HCT116 (cell line): ENCODE measurements around the gene CIITA. TPM values are rescaled to one million over a fixed set of nuclear protein-coding genes. Genes with fewer than 3 reads are reported as not detected.

Experiments
- ATAC-seq: fragments of 200-7000 bp; cut with Tn5 transposase; 2 replicates; pipeline ENCODE4 v1.9.1; 2020; ENCODE audit warnings: mild to moderate bottlenecking, moderate library complexity
- BruUV-seq: library from RNA; stranded (reverse); fragments of 400-500 nt; replicated peaks from 2 replicates; lab custom pipeline; 2021; lab: Mats Ljungman, UMichigan
- CTCF ChIA-PET: fragments of 300-600 bp; sonication (Branson Sonifier 250); formaldehyde crosslinking; loops from one replicate; lab custom pipeline; 2021; ENCODE audit warnings: antibody characterized with exemption; lab: Charles Lee
- POLR2A ChIA-PET: fragments of 300-600, 350-600 bp; sonication (Branson Sonifier 250); formaldehyde crosslinking; loops from one replicate; lab custom pipeline; 2021; ENCODE audit warnings: antibody characterized with exemption; lab: Charles Lee
- RAD21 ChIA-PET, 2 experiments: fragments of 300-600 bp; sonication (Branson Sonifier 250); formaldehyde crosslinking; loops; one replicate each; lab custom pipeline; 2023; ENCODE audit warnings: low total read pairs in 2 of 2; ENCODE audit not compliant: uncharacterized antibody in 2 of 2, unreplicated experiment in 2 of 2, low non-redundant PET in 1 of 2; lab: Charles Lee
- DNase-seq: peaks from one replicate; pipeline ENCODE4 v3.0.0-alpha.2; 2010; ENCODE audit warnings: low read depth, low spot score
- H2AFZ ChIP-seq: fragments of 200-600 bp; shearing (Covaris generic), sonication (generic); 2 replicates; pipeline ENCODE4 v1.6.1; 2017; ENCODE audit warnings: low read depth, mixed run types, mixed read lengths, antibody characterized with exemption, low read length; ENCODE audit not compliant: poor library complexity, severe bottlenecking
- H3K27ac ChIP-seq: 2 replicates; pipeline ENCODE4 v1.5.1; 2012; ENCODE audit warnings: low read depth, low read length
- H3K27me3 ChIP-seq: fragments of 200-600 bp; sonication (generic); 2 replicates; pipeline ENCODE4 v1.6.1; 2016; ENCODE audit warnings: mixed run types, low read length, mixed read lengths; ENCODE audit not compliant: insufficient read depth
- H3K36me3 ChIP-seq, 2 experiments: fragments of 200-500 bp in 1 of 2; fragments of 200-600 bp in 1 of 2; sonication (Bioruptor generic) in 1 of 2; sonication (generic) in 1 of 2; 2 replicates each; pipeline versions ENCODE4 v1.5.1 to v1.6.1; 2014 to 2016; ENCODE audit warnings: low read length in 2 of 2, inconsistent platforms in 1 of 2, mixed read lengths in 1 of 2, mixed run types in 1 of 2; ENCODE audit not compliant: insufficient read depth in 2 of 2, control insufficient read depth in 1 of 2
- H3K4me1 ChIP-seq, 2 experiments: fragments of 200-600 bp in 1 of 2; sonication (generic) in 1 of 2; 2 replicates each; pipeline versions ENCODE4 v1.5.1 to v1.6.1; 2012 to 2017; ENCODE audit warnings: low read length in 2 of 2, inconsistent platforms in 1 of 2, mild to moderate bottlenecking in 1 of 2, mixed read lengths in 1 of 2, mixed run types in 1 of 2, moderate library complexity in 1 of 2; ENCODE audit not compliant: insufficient read depth in 2 of 2, control insufficient read depth in 1 of 2
- H3K4me2 ChIP-seq: fragments of 200-600 bp; sonication (generic); 2 replicates; pipeline ENCODE4 v1.6.1; 2017; ENCODE audit warnings: mixed run types, low read length, mixed read lengths
- H3K4me3 ChIP-seq, 2 experiments: fragments of 200-600 bp in 1 of 2; sonication (generic) in 1 of 2; replicated peaks in 1 of 2; 2 replicates each; pipeline ENCODE4 v1.5.1; 2011 to 2016; ENCODE audit warnings: low read length in 2 of 2, control low read depth in 1 of 2, low read depth in 1 of 2, mild to moderate bottlenecking in 1 of 2, mixed read lengths in 1 of 2, mixed run types in 1 of 2
- H3K79me2 ChIP-seq: fragments of 200-600 bp; sonication (generic); 2 replicates; pipeline ENCODE4 v1.6.1; 2017; ENCODE audit warnings: mild to moderate bottlenecking, mixed run types, low read length, moderate library complexity, mixed read lengths; ENCODE audit not compliant: insufficient read depth
- H3K9ac ChIP-seq: fragments of 200-600 bp; sonication (generic); 2 replicates; pipeline ENCODE4 v1.6.1; 2016; ENCODE audit warnings: low read length, mixed read lengths
- H3K9me2 ChIP-seq: fragments of 200-600 bp; sonication (generic), shearing (Covaris generic); 2 replicates; pipeline ENCODE4 v1.6.1; 2017; ENCODE audit warnings: mixed run types, mild to moderate bottlenecking, moderate library complexity; ENCODE audit not compliant: insufficient read depth
- H3K9me3 ChIP-seq, 2 experiments: fragments of 200-500 bp in 1 of 2; fragments of 200-600 bp in 1 of 2; sonication (Bioruptor generic) in 1 of 2; sonication (generic) in 1 of 2; 2 replicates each; pipeline ENCODE4 v1.6.1; 2014 to 2017; ENCODE audit warnings: low read length in 2 of 2, mixed read lengths in 2 of 2, inconsistent platforms in 1 of 2, low read depth in 1 of 2, mild to moderate bottlenecking in 1 of 2, mixed run types in 1 of 2, moderate library complexity in 1 of 2; ENCODE audit not compliant: control insufficient read depth in 1 of 2, insufficient read depth in 1 of 2
- H4K20me1 ChIP-seq: fragments of 200-600 bp; sonication (generic), shearing (Covaris generic); 2 replicates; pipeline ENCODE4 v1.6.1; 2017; ENCODE audit warnings: mixed run types, mild to moderate bottlenecking, moderate library complexity; ENCODE audit not compliant: insufficient read depth
- ELF1 ChIP-seq: IDR thresholded peaks from 2 replicates; pipeline ENCODE4 v1.6.1; 2012; ENCODE audit warnings: low read depth, borderline replicate concordance
- EZH2 ChIP-seq: fragments of 200-600 bp; sonication (generic); IDR thresholded peaks from 2 replicates; pipeline ENCODE4 v1.6.1; 2017; ENCODE audit warnings: antibody characterized with exemption, mixed run types
- EZH2phosphoT487 ChIP-seq: fragments of 200-600 bp; IDR thresholded peaks from 2 replicates; pipeline ENCODE4 v1.6.1; 2018; ENCODE audit warnings: antibody characterized with exemption, borderline replicate concordance
- JUND ChIP-seq: IDR thresholded peaks from 2 replicates; pipeline ENCODE4 v1.6.1; 2012
- POLR2A ChIP-seq: IDR thresholded peaks from 2 replicates; pipeline ENCODE4 v1.7.0; 2011; ENCODE audit warnings: borderline replicate concordance; ENCODE audit not compliant: insufficient read depth, insufficient read length; ENCODE audit errors: extremely low read depth
- REST ChIP-seq: IDR thresholded peaks from 2 replicates; pipeline ENCODE4 v1.6.1; 2012; ENCODE audit warnings: low read depth
- SIN3A ChIP-seq: IDR thresholded peaks from 2 replicates; pipeline ENCODE4 v1.6.1; 2012; ENCODE audit warnings: low read depth
- intact Hi-C: fragments of 100-400 bp; cut with micrococcal nuclease; formaldehyde crosslinking; loops from 2 replicates; pipeline ENCODE4 v1.10.0; 2022
- total RNA-seq: library from RNA; stranded (reverse); gene quantifications from one replicate; pipeline ENCODE4 v1.2.1, GENCODE V29; 2021; ENCODE audit not compliant: unreplicated experiment
- TF ChIP-seq, protein P1 (sequence below): IDR thresholded peaks from 2 replicates; pipeline ENCODE4 v1.6.1; 2012
- TF ChIP-seq, protein P2 (sequence below), 3 experiments: fragments of 200-600 bp in 1 of 3; sonication (generic) in 1 of 3; IDR thresholded peaks in 2 of 3; conservative IDR thresholded peaks in 1 of 3; 2 replicates each; pipeline ENCODE4 v1.5.1; 2012 to 2017; ENCODE audit warnings: low read depth in 2 of 3, low read length in 2 of 3, antibody characterized with exemption in 1 of 3, borderline replicate concordance in 1 of 3, control low read depth in 1 of 3, mild to moderate bottlenecking in 1 of 3, mixed read lengths in 1 of 3, mixed run types in 1 of 3, moderate library complexity in 1 of 3; ENCODE audit not compliant: insufficient read depth in 1 of 3
- TF ChIP-seq, protein P3 (sequence below): IDR thresholded peaks from 2 replicates; pipeline ENCODE4 v1.6.1; 2012
- TF ChIP-seq, protein P4 (sequence below): IDR thresholded peaks from 2 replicates; pipeline ENCODE4 v1.6.1; 2011; ENCODE audit warnings: mild to moderate bottlenecking, low read length, moderate library complexity; ENCODE audit not compliant: insufficient replicate concordance; ENCODE audit errors: extremely low read depth

Gene CIITA
- total RNA-seq, 1 experiment from 2014 or later: 0.25 TPM

DNA sequence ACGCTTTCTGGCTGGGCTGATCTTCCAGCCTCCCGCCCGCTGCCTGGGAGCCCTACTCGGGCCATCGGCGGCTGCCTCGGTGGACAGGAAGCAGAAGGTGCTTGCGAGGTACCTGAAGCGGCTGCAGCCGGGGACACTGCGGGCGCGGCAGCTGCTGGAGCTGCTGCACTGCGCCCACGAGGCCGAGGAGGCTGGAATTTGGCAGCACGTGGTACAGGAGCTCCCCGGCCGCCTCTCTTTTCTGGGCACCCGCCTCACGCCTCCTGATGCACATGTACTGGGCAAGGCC, 30.7 kb downstream of the CIITA start:
- DNase-seq (no peak), ATAC-seq (no peak)
- Histone ChIP-seq H3K27ac (no peak overlapping the region), H3K4me3 (no peak overlapping the region), H2AFZ (no peak overlapping the region), H3K9me2 (no peaks in the 10 kb centered on the region), H4K20me1 (no peaks in the 10 kb centered on the region), H3K4me2 (no peak overlapping the region), H3K9ac (no peak overlapping the region), H3K4me1 (no peaks in the 10 kb centered on the region), H3K27me3 (peaks cover 12% of the 10 kb centered on the region; the same call in 1 of the 2 replicates), H3K36me3 (no peaks in the 10 kb centered on the region), H3K79me2 (no peaks in the 10 kb centered on the region), H3K9me3 (0 out of 4 replicates have a peak, but pooled peaks cover 0 to 6% of the 10 kb centered on the region in 2 experiments)
- no TSS peak for BruUV-seq
- ChIA-PET CTCF (no interaction called here), RAD21 (no interaction called here), POLR2A (no interaction called here)
- intact Hi-C loops: no loop called here
- TF ChIP-seq, protein P1, sequence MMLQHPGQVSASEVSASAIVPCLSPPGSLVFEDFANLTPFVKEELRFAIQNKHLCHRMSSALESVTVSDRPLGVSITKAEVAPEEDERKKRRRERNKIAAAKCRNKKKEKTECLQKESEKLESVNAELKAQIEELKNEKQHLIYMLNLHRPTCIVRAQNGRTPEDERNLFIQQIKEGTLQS: no peak
- no peak for TF ChIP-seq ELF1
- no peak for TF ChIP-seq EZH2
- no peak for TF ChIP-seq EZH2phosphoT487
- TF ChIP-seq, protein P2, sequence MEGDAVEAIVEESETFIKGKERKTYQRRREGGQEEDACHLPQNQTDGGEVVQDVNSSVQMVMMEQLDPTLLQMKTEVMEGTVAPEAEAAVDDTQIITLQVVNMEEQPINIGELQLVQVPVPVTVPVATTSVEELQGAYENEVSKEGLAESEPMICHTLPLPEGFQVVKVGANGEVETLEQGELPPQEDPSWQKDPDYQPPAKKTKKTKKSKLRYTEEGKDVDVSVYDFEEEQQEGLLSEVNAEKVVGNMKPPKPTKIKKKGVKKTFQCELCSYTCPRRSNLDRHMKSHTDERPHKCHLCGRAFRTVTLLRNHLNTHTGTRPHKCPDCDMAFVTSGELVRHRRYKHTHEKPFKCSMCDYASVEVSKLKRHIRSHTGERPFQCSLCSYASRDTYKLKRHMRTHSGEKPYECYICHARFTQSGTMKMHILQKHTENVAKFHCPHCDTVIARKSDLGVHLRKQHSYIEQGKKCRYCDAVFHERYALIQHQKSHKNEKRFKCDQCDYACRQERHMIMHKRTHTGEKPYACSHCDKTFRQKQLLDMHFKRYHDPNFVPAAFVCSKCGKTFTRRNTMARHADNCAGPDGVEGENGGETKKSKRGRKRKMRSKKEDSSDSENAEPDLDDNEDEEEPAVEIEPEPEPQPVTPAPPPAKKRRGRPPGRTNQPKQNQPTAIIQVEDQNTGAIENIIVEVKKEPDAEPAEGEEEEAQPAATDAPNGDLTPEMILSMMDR (IDR thresholded peaks at IDR 0.05 in 2 of 3, conservative IDR thresholded peaks at IDR 0.05 in 1 of 3; ENCODE audit: borderline replicate concordance in 1 of 3, insufficient read depth in 1 of 3, low read depth in 2 of 3, low read length in 2 of 3): no peak
- TF ChIP-seq, protein P3, sequence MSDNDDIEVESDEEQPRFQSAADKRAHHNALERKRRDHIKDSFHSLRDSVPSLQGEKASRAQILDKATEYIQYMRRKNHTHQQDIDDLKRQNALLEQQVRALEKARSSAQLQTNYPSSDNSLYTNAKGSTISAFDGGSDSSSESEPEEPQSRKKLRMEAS: no peak
- no peak for TF ChIP-seq REST
- no peak for TF ChIP-seq JUND
- TF ChIP-seq, protein P4, sequence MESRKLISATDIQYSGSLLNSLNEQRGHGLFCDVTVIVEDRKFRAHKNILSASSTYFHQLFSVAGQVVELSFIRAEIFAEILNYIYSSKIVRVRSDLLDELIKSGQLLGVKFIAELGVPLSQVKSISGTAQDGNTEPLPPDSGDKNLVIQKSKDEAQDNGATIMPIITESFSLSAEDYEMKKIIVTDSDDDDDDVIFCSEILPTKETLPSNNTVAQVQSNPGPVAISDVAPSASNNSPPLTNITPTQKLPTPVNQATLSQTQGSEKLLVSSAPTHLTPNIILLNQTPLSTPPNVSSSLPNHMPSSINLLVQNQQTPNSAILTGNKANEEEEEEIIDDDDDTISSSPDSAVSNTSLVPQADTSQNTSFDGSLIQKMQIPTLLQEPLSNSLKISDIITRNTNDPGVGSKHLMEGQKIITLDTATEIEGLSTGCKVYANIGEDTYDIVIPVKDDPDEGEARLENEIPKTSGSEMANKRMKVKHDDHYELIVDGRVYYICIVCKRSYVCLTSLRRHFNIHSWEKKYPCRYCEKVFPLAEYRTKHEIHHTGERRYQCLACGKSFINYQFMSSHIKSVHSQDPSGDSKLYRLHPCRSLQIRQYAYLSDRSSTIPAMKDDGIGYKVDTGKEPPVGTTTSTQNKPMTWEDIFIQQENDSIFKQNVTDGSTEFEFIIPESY: no peak
- no peak for TF ChIP-seq POLR2A
- TF ChIP-seq SIN3A: no peak
